ENCODE results near the gene PCDHA1. TPM values are rescaled to one million over a fixed set of nuclear protein-coding genes. Genes with fewer than 3 reads are reported as not detected.

Gene PCDHA1
- total and polyA plus RNA-seq, 2 experiments from 2014 or later = 0.81 to 1.6 TPM

GRCh38 chr5:140883927-140884697, 98.2 kb downstream of the PCDHA1 start:
- Mint-ChIP-seq H3K27me3 (ENCODE audit: insufficient read depth, low read depth, poor library complexity) (no peaks in the 10 kb centered on the region), H3K9me3 (no peaks in the 10 kb centered on the region), H3K4me3 (no peak overlapping the region), H3K27ac (no peak overlapping the region), H3K4me1 (no peaks in the 10 kb centered on the region), H3K36me3 (ENCODE audit: low read depth) (peaks cover 7% of the 10 kb centered on the region; the same call in 2 of the 3 replicates)
- Histone ChIP-seq H3K4me2 (no peak overlapping the region), H3F3A (replicated peaks; ENCODE audit: low read depth) (no peaks in the 10 kb centered on the region; the same call in 1 of the 2 replicates), H3K9me2 (ENCODE audit: insufficient read depth) (no peaks in the 10 kb centered on the region), H3K27ac (ENCODE audit: low read depth) (no peak overlapping the region), H2AFZ (no peak overlapping the region), H3K36me3 (ENCODE audit: insufficient read depth) (no peaks in the 10 kb centered on the region), H3K79me2 (replicated peaks; ENCODE audit: insufficient read depth) (peaks cover 6% of the 10 kb centered on the region), H4K20me1 (replicated peaks; ENCODE audit: insufficient read depth) (peaks cover 6% of the 10 kb centered on the region; the same call in 1 of the 2 replicates), H3K4me3 (no peak overlapping the region), H3K27me3 (ENCODE audit: insufficient read depth) (no peaks in the 10 kb centered on the region), H3K4me1 (ENCODE audit: insufficient read depth) (no peaks in the 10 kb centered on the region)
- peak; percentile 31 for DNase-seq (ENCODE audit: low spot score)
- peak; percentile 56 for ATAC-seq
- TF ChIP-seq EZH2 (IDR thresholded peaks at IDR 0.05; ENCODE audit: low read depth, unreplicated experiment) (no peak), ETS1 (IDR thresholded peaks at IDR 0.05) (no peak), ZNF114 (CRISPR knock-in tag; IDR thresholded peaks at IDR 0.05) (no peak), STAT1 (IDR thresholded peaks at IDR 0.05; ENCODE audit: unreplicated experiment) (no peak), CTCF (conservative IDR thresholded peaks at IDR 0.05; ENCODE audit: low read depth in 2 of 2) (no peak), REST (IDR thresholded peaks at IDR 0.05; ENCODE audit: unreplicated experiment) (no peak), CREB1 (CRISPR knock-in tag; IDR thresholded peaks at IDR 0.05; ENCODE audit: low read depth) (no peak)

GRCh38 chr5:140916325-140916724, 130.4 kb downstream of the PCDHA1 start:
- Histone ChIP-seq H3K27ac (ENCODE audit: low read depth) (no peak overlapping the region), H4K20me1 (replicated peaks; ENCODE audit: insufficient read depth) (0 out of 2 replicates have a peak, but pooled peaks cover 17% of the 10 kb centered on the region), H3K4me2 (no peak overlapping the region), H3K27me3 (ENCODE audit: insufficient read depth) (no peaks in the 10 kb centered on the region), H3K36me3 (ENCODE audit: insufficient read depth) (no peaks in the 10 kb centered on the region), H3F3A (replicated peaks; ENCODE audit: low read depth) (no peaks in the 10 kb centered on the region), H3K9me2 (ENCODE audit: insufficient read depth) (no peaks in the 10 kb centered on the region), H2AFZ (no peak overlapping the region), H3K79me2 (replicated peaks; ENCODE audit: insufficient read depth) (peaks cover 14% of the 10 kb centered on the region; the same call in 1 of the 2 replicates), H3K4me3 (no peak overlapping the region), H3K4me1 (ENCODE audit: insufficient read depth) (no peaks in the 10 kb centered on the region)
- Mint-ChIP-seq H3K4me3 (no peak overlapping the region), H3K36me3 (ENCODE audit: low read depth) (peaks cover 2% of the 10 kb centered on the region; the same call in 1 of the 3 replicates), H3K27me3 (ENCODE audit: insufficient read depth, low read depth, poor library complexity) (no peaks in the 10 kb centered on the region), H3K9me3 (peaks cover 2% of the 10 kb centered on the region; the same call in 2 of the 3 replicates), H3K27ac (no peak overlapping the region), H3K4me1 (no peaks in the 10 kb centered on the region)
- DNase-seq (ENCODE audit: low spot score) (no peak), ATAC-seq (no peak)
- TF ChIP-seq EZH2phosphoT487 (IDR thresholded peaks at IDR 0.05; ENCODE audit: unreplicated experiment) = no peak
